Panc1 (cell line): ENCODE measurements around the gene PLGRKT. TPM values are rescaled to one million over a fixed set of nuclear protein-coding genes. Genes with fewer than 3 reads are reported as not detected.

Source experiments
- ATAC-seq: fragments of 200-7000 bp; cut with Tn5 transposase; 2 replicates; pipeline ENCODE4 v1.9.1; 2020; ENCODE audit warnings: mild to moderate bottlenecking, moderate library complexity
- BruUV-seq: library from RNA; stranded (reverse); fragments of 400-500 nt; replicated peaks from 2 replicates; lab custom pipeline; 2021; lab: Mats Ljungman, UMichigan
- CTCF ChIA-PET: fragments of 300-600 bp; sonication (Branson Sonifier 250); formaldehyde crosslinking; loops from one replicate; lab custom pipeline; 2022; ENCODE audit warnings: antibody characterized with exemption; lab: Charles Lee
- POLR2A ChIA-PET: fragments of 300-600 bp; sonication (Branson Sonifier 250); formaldehyde crosslinking; loops from one replicate; lab custom pipeline; 2022; ENCODE audit warnings: antibody characterized with exemption; lab: Charles Lee
- DNase-seq: peaks from one replicate; pipeline ENCODE4 v3.0.0-alpha.2; 2010; ENCODE audit warnings: low read depth, low spot score
- H3K27ac ChIP-seq: 2 replicates; pipeline ENCODE4 v1.5.1; 2011; ENCODE audit warnings: mild to moderate bottlenecking, low read length, inconsistent platforms
- H3K27me3 ChIP-seq: fragments of 200-500 bp; sonication (Bioruptor generic); 2 replicates; pipeline ENCODE4 v1.6.0; 2014; ENCODE audit warnings: low read length, inconsistent platforms; ENCODE audit not compliant: control insufficient read depth, insufficient read depth
- H3K36me3 ChIP-seq: fragments of 200-500 bp; sonication (Bioruptor generic); 2 replicates; pipeline ENCODE4 v1.5.1; 2014; ENCODE audit warnings: inconsistent platforms, mild to moderate bottlenecking, low read length, moderate library complexity; ENCODE audit not compliant: control insufficient read depth, insufficient read depth
- H3K4me1 ChIP-seq: 2 replicates; pipeline ENCODE4 v1.5.1; 2011; ENCODE audit warnings: inconsistent platforms, mild to moderate bottlenecking, low read length, moderate library complexity; ENCODE audit not compliant: control insufficient read depth, insufficient read depth
- H3K4me3 ChIP-seq, 2 experiments: 2 replicates each; pipeline ENCODE4 v1.5.1; 2011 to 2012; ENCODE audit warnings: low read depth in 2 of 2, low read length in 2 of 2, mild to moderate bottlenecking in 2 of 2, inconsistent platforms in 1 of 2, moderate library complexity in 1 of 2
- H3K9me3 ChIP-seq: fragments of 200-500 bp; sonication (Bioruptor generic); 2 replicates; pipeline ENCODE4 v1.5.1; 2014; ENCODE audit warnings: low read depth, mild to moderate bottlenecking, inconsistent platforms, low read length, moderate library complexity; ENCODE audit not compliant: control insufficient read depth, insufficient read depth
- CTCF ChIP-seq: fragments of 450-650 bp; IDR thresholded peaks from 2 replicates; pipeline ENCODE4 v1.5.1; 2017; ENCODE audit warnings: mild to moderate bottlenecking
- POLR2AphosphoS5 ChIP-seq: IDR thresholded peaks from 2 replicates; pipeline ENCODE4 v1.6.1; 2012; ENCODE audit warnings: mild to moderate bottlenecking, low read depth, low read length, moderate library complexity
- REST ChIP-seq, 2 experiments: IDR thresholded peaks; 2 replicates each; pipeline ENCODE4 v1.6.1; 2011 to 2012; ENCODE audit warnings: low read depth in 2 of 2, control low read depth in 1 of 2, low read length in 1 of 2, mild to moderate bottlenecking in 1 of 2, moderate library complexity in 1 of 2; ENCODE audit not compliant: insufficient read depth in 1 of 2
- SIN3A ChIP-seq: IDR thresholded peaks from 2 replicates; pipeline ENCODE4 v1.6.1; 2012; ENCODE audit warnings: low read depth, mild to moderate bottlenecking, low read length, moderate library complexity, borderline replicate concordance; ENCODE audit not compliant: insufficient read depth
- TCF7L2 ChIP-seq: IDR thresholded peaks from 2 replicates; pipeline ENCODE4 v1.6.1; 2011; ENCODE audit warnings: mild to moderate bottlenecking, low read depth, low read length, inconsistent platforms
- in situ Hi-C: cut with HindIII; loops from 2 replicates; pipeline ENCODE4 v1.10.0; 2016; ENCODE audit warnings: low sequenced_read_pairs, low pct_unique_long_range_greater_than_20kb
- intact Hi-C: fragments of 100-400 bp; cut with micrococcal nuclease; formaldehyde crosslinking; loops from one replicate; pipeline ENCODE4 v1.10.0; 2022; ENCODE audit not compliant: unreplicated experiment
- total RNA-seq: library from RNA; stranded (reverse); gene quantifications from one replicate; pipeline ENCODE4 v1.2.1, GENCODE V29; 2021; ENCODE audit not compliant: unreplicated experiment

PLGRKT gene
- total RNA-seq, 1 experiment from 2014 or later: 9.3 TPM

GRCh38 chr9:5315187-5315923 lies 122.4 kb downstream of the PLGRKT start:
- H3K4me1 ChIP-seq: no peaks in the 10 kb centered on the region
- CTCF ChIA-PET: no interaction called here
- H3K27me3 ChIP-seq: no peaks in the 10 kb centered on the region
- H3K27ac ChIP-seq: no peak overlapping the region
- intact Hi-C loops: no loop called here
- no peaks in the 10 kb centered on the region for H3K36me3 ChIP-seq
- in situ Hi-C loops: no loop called here
- H3K4me3 ChIP-seq: no peak overlapping the region
- no peak for TF ChIP-seq SIN3A
- no peak for TF ChIP-seq REST (IDR thresholded peaks at IDR 0.05; ENCODE audit: insufficient read depth in 1 of 2, low read depth in 2 of 2, low read length in 1 of 2)
- TF ChIP-seq TCF7L2: no peak
- BruUV-seq: no TSS peak
- no peak for ATAC-seq
- POLR2A ChIA-PET: no interaction called here
- DNase-seq: no peak
- H3K9me3 ChIP-seq: no peaks in the 10 kb centered on the region

- TF ChIP-seq TCF7L2: no peak
- TF ChIP-seq REST (IDR thresholded peaks at IDR 0.05; ENCODE audit: insufficient read depth in 1 of 2, low read depth in 2 of 2, low read length in 1 of 2): no peak
- TF ChIP-seq SIN3A: no peak
- TF ChIP-seq CTCF: no peak
- TF ChIP-seq POLR2AphosphoS5: no peak
- Histone ChIP-seq H3K4me1 (no peaks in the 10 kb centered on the region), H3K36me3 (no peaks in the 10 kb centered on the region), H3K27me3 (no peaks in the 10 kb centered on the region), H3K4me3 (no peak overlapping the region), H3K27ac (no peak overlapping the region), H3K9me3 (no peaks in the 10 kb centered on the region)
- DNase-seq: no peak
- ChIA-PET CTCF (no interaction called here), POLR2A (no interaction called here)
- no TSS peak for BruUV-seq
- in situ Hi-C loops (no loop called here), intact Hi-C loops (no loop called here)
- ATAC-seq: no peak
Observed at GRCh38 chr9:5310851-5311250, 126.9 kb downstream of the PLGRKT start.

Other genes starting within 250 kb of the PLGRKT start
- not detected for gene INSL4, start 206.5 kb downstream of the PLGRKT start, total RNA-seq
- not detected for gene RLN2, start 133.2 kb downstream of the PLGRKT start, total RNA-seq
- gene RLN1, start 98.0 kb downstream of the PLGRKT start, total RNA-seq: not detected
- gene CD274, start 12.6 kb upstream of the PLGRKT start, total RNA-seq: 0.21 TPM
- gene PDCD1LG2, start 72.6 kb upstream of the PLGRKT start, total RNA-seq: not detected
- 7.0 TPM for gene RIC1, start 191.2 kb upstream of the PLGRKT start, total RNA-seq